A549 (cell line): ENCODE results near the gene OCIAD1.

Experiments used
- CBX8 ChIP-seq: fragments of 200-600 bp; sonication (generic); IDR thresholded peaks from 2 replicates; pipeline ENCODE4 v1.6.1; 2016
- CEBPB ChIP-seq, 2 experiments: fragments of >200 bp in 1 of 2; sonication (Bioruptor Twin) in 1 of 2; formaldehyde crosslinking in 1 of 2; IDR thresholded peaks; 2 replicates each; pipeline ENCODE4 v1.6.1; 2012 to 2016
- CTCF ChIP-seq: fragments of >200 bp; sonication (Bioruptor Twin); formaldehyde crosslinking; IDR thresholded peaks from 3 replicates; pipeline ENCODE4 v1.5.1; 2016
- EHMT2 ChIP-seq: fragments of 200-600 bp; sonication (generic); IDR thresholded peaks from 2 replicates; pipeline ENCODE4 v1.6.1; 2016; ENCODE audit warnings: antibody characterized with exemption, low read depth, mild to moderate bottlenecking, moderate library complexity
- HDAC2 ChIP-seq: fragments of 200-600 bp; sonication (generic); IDR thresholded peaks from 2 replicates; pipeline ENCODE4 v1.6.1; 2016
- JUN ChIP-seq, 2 experiments: fragments of >200 bp; sonication (Bioruptor Twin); formaldehyde crosslinking; IDR thresholded peaks; 2 replicates in 1 of 2; 3 replicates in 1 of 2; pipeline ENCODE4 v1.6.1; 2016 to 2017
- JUNB ChIP-seq: fragments of >200 bp; sonication (Bioruptor Twin); formaldehyde crosslinking; IDR thresholded peaks from 2 replicates; pipeline ENCODE4 v1.6.1; 2016
- KDM1A ChIP-seq: fragments of 200-600 bp; sonication (generic); IDR thresholded peaks from 2 replicates; pipeline ENCODE4 v1.6.1; 2016; ENCODE audit warnings: low read depth, mild to moderate bottlenecking
- MAFK ChIP-seq: fragments of 450-650 bp; IDR thresholded peaks from 2 replicates; pipeline ENCODE4 v1.6.1; 2014; ENCODE audit not compliant: partially characterized antibody
- RCOR1 ChIP-seq: fragments of 150-350 bp; IDR thresholded peaks from 2 replicates; pipeline ENCODE4 v1.6.1; 2014; ENCODE audit warnings: antibody characterized with exemption, low read length, low read depth
- REST ChIP-seq: fragments of 200-600 bp; sonication (generic); IDR thresholded peaks from 2 replicates; pipeline ENCODE4 v1.6.1; 2016; ENCODE audit warnings: antibody characterized with exemption, mild to moderate bottlenecking, moderate library complexity

- TF ChIP-seq RCOR1 (no peak), CTCF (no peak), CEBPB (IDR thresholded peaks at IDR 0.05) (no peak), REST (no peak), MAFK (no peak), HDAC2 (no peak), JUNB (no peak), EHMT2 (no peak), KDM1A (no peak), CBX8 (no peak), JUN (IDR thresholded peaks at IDR 0.05) (no peak)
These were observed 77.8 kb downstream of the OCIAD1 start for GRCh38 chr4:48908687-48909086.
